Esophagus (tissue), 2 donors: ENCODE results near the gene ZNF771. TPM values are rescaled to one million over a fixed set of nuclear protein-coding genes. Genes with fewer than 3 reads are reported as not detected.
"Not testable (repeated sequence)": the region's sequence is repeated elsewhere in the genome, so short reads cannot be mapped to it uniquely, and the experiment has no call there.

Experiments used
- H3K27ac ChIP-seq, 2 donors: one replicate each; pipeline ENCODE4 v1.5.1; 2013; ENCODE audit warnings: low read depth in 2 of 2, mild to moderate bottlenecking in 2 of 2, inconsistent platforms in 1 of 2, low read length in 1 of 2, moderate library complexity in 1 of 2
- H3K27me3 ChIP-seq, 2 donors: one replicate each; pipeline ENCODE4 v1.6.1; 2013; ENCODE audit warnings: low read length in 2 of 2, control low read depth in 1 of 2, mild to moderate bottlenecking in 1 of 2; ENCODE audit not compliant: insufficient read depth in 2 of 2, control insufficient read depth in 1 of 2
- H3K36me3 ChIP-seq, 2 donors: one replicate each; pipeline ENCODE4 v1.6.1; 2013; ENCODE audit warnings: low read length in 1 of 2; ENCODE audit not compliant: control insufficient read depth in 2 of 2, insufficient read depth in 2 of 2
- H3K4me1 ChIP-seq, 2 donors: one replicate each; pipeline ENCODE4 v1.6.1; 2013; ENCODE audit warnings: low read length in 1 of 2; ENCODE audit not compliant: control insufficient read depth in 2 of 2, insufficient read depth in 2 of 2
- H3K4me3 ChIP-seq, 2 donors: one replicate each; pipeline ENCODE4 v1.5.1; 2013; ENCODE audit warnings: low read length in 2 of 2, mild to moderate bottlenecking in 2 of 2, low read depth in 1 of 2, moderate library complexity in 1 of 2
- H3K9me3 ChIP-seq, 2 donors: one replicate each; pipeline ENCODE4 v1.6.1; 2013; ENCODE audit warnings: mild to moderate bottlenecking in 2 of 2, low read depth in 1 of 2, low read length in 1 of 2, moderate library complexity in 1 of 2; ENCODE audit not compliant: control insufficient read depth in 2 of 2, insufficient read depth in 1 of 2
- WGBS, 2 donors: extraction: QIAGEN DNeasy Blood & Tissue Kit; methylation state at CpG; one replicate each; pipeline ENCODE4 v1.1.7; 2013; 5-methylcytosine and 5-hydroxymethylcytosine counted together
- polyA plus RNA-seq, 2 donors: library from polyadenylated mRNA; stranded (reverse); fragments of 200-250 nt; gene quantifications; one replicate each; pipeline ENCODE4 v1.2.3, GENCODE V29; 2013
- donor health status: healthy with polysubstance abuse.
- donor health status: Bipolar disorder and iron deficiency.

The ZNF771 gene
- polyA plus RNA-seq, 2 donors: 2.2 to 4.7 TPM

DNA sequence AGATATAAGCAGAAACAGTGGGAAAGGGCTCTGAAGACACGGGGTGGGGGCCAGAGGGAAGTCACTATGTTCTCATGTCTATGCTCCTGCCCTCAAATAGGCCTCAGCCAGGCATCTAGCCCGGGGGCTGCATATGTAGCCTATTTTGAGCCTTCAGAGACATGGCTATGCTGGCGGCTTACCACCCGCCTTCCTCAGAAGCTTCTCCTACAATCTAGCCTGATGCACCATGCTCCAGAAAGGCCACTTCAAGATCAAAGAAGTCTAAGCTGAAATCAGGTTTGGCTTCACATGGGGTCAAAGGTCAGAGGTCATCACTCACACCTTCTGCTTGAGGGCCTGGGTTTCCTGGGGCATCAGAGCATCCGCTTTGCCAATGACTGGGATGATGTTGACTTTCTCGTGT, 26.6 kb upstream of the ZNF771 start:
- Histone ChIP-seq H3K9me3 (no peaks in the 10 kb centered on the region), H3K27me3 (no peaks in the 10 kb centered on the region), H3K4me1 (peaks cover 4 to 8% of the 10 kb centered on the region in 2 donors), H3K36me3 (no peaks in the 10 kb centered on the region), H3K27ac (no peak overlapping the region), H3K4me3 (no peak overlapping the region)
- 75 to 87% methylated on average over 6 of the region's 6 CpGs for WGBS, 2 donors

DNA sequence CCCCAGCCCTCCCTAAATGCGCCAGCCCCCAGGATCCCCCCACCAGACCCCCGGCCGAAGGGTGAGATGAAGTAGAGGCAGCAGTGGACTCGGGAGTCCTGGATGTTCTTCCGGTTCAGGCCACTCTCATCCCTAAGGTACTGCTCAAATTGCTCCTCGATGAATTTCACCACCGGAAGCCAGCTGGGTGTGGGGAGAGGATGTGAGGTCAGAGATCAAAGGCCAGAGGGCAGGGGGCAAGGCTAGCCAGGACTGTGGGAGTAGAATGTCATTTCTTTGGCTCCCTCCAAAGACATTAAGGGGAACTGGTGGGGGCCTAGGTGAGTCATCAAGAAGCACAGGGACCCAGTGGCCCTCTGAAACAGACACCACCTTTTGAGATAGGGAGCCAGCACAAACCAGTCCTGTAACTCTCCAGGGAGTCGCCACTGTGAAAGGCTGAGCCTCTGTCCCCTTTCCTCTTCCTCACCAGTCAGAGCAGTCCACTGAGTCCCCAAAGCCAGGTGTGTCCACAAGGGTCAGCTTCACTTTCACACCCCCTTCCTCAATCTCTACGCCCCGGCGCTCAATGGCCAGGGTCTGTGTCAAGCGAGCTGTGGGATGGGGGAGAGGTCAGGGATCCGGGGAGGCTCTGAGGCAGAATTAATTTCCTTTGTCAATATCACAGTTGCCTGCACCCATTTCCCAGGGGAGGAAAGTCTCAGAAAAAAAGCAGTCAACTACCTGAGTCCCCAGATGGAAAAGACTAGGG, 25.9 kb upstream of the ZNF771 start:
- no peak overlapping the region for H3K4me3 ChIP-seq
- H3K27ac ChIP-seq: peak overlapping the region; percentile 9 to 11
- peaks cover 4 to 6% of the 10 kb centered on the region in 2 donors for H3K4me1 ChIP-seq
- H3K9me3 ChIP-seq: no peaks in the 10 kb centered on the region
- H3K36me3 ChIP-seq: no peaks in the 10 kb centered on the region
- 75 to 78% methylated on average over 13 of the region's 13 CpGs for WGBS, 2 donors
- H3K27me3 ChIP-seq: no peaks in the 10 kb centered on the region

DNA sequence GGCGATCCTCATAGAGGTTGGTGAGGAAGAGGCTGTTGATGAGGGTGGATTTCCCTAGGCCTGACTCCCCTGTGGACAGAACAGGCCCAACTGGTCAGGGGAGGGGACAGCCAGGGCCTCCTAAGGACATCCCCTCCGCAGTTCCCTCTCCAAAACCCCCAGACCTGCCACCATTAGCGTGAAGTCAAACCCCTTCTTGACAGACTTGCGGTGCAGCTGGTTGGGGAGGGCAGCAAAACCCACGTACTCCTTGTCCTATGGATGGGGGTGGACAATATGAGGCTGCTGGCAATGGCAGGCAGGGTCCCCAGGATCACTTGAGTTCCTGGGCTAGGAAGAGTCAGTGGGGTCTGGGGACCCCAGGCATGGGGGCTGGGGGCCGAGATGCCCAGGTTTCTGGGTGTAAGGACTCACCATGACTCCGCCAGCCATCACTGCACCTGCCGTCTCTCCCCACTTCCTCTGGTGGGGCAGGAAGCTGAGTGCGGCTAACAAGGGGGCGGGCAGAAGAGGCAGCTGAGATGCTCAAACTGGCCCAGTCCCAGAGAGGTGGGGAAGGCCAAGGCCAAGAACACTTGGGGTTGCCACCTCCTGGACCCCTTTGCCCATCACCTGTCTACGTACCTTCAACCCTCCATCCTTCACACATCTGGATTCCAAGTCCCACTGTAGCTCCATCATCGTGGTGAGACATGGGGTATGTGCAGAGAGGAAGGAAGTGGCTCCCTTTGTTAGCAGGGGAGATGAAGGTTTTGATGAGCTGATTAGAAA, 25.1 kb upstream of the ZNF771 start, which contains the start of gene SEPTIN1:
TSS of gene SEPTIN1 (minus strand) at position 451 of the 771 bp plus-strand sequence. CDS start at position 432, 19 bp downstream.
- H3K4me1 ChIP-seq: peaks cover 4 to 6% of the 10 kb centered on the region in 2 donors
- H3K36me3 ChIP-seq: no peaks in the 10 kb centered on the region
- H3K4me3 ChIP-seq: peak within 1 kb of the TSS in 1 of 2 donors; percentile 8
- H3K27me3 ChIP-seq: no peaks in the 10 kb centered on the region
- 45 to 58% methylated on average over 12 of the region's 12 CpGs for WGBS, 2 donors
- H3K9me3 ChIP-seq: no peaks in the 10 kb centered on the region
- peak within 1 kb of the TSS; percentile 15 to 38 for H3K27ac ChIP-seq

DNA sequence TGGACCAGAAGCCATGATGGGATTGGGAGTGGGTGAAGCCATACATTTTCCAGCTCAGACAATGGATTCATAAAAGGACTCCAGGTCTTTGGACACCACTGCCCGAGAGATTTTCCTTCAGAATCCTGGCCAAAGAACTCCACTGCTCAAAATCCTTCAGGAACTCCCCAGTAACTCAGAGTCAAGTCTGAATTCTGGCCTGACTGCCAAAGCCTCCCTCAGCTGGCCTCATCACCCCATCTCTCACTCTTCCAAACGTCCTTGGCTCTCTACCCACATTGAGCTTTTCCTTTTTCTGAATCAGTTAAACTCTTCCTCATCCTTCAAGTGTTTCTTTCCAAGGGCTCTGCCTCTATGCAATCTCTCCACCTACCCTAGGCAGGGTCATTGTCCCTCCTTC, 23.9 kb upstream of the ZNF771 start:
- peaks cover 4 to 6% of the 10 kb centered on the region in 2 donors for H3K4me1 ChIP-seq
- no peaks in the 10 kb centered on the region for H3K36me3 ChIP-seq
- WGBS, 2 donors: 41 to 42% methylated on average over 2 of the region's 2 CpGs
- H3K4me3 ChIP-seq: no peak overlapping the region
- H3K9me3 ChIP-seq: no peaks in the 10 kb centered on the region
- no peak overlapping the region for H3K27ac ChIP-seq
- H3K27me3 ChIP-seq: no peaks in the 10 kb centered on the region

DNA sequence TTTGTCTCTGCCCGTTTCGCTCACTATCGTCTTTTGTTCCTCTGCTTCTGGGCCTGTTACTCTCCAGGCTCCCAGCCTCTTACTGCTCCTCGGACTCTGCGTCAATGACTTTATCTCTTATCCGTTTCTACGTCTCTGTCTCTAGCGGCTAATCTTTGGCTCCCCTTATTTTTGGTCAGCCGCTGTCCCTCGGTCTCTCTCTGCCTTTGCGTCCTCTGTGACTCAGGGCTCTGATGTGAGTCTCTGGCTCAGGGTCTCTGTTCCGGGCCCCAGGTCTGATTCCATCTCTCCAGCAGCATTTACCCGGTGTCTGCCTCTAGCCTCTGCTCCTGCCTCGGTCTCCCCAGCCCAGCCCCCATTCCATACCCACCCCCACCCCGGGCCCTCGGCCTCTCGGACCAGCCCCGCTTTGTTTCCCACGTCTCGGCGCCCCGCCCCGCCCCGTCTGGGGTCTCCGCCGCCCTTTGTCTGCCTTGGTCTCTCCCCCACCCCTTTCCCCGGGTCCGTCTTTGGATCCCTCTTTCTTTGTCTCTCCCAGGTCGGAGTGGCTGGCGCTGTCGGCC, 12.7 kb upstream of the ZNF771 start:
- H3K9me3 ChIP-seq: no peaks in the 10 kb centered on the region
- H3K27ac ChIP-seq: peak overlapping the region; percentile 44 to 69
- 9 to 11% methylated on average over 28 to 31 of the region's 31 CpGs for WGBS, 2 donors
- H3K4me3 ChIP-seq: peak overlapping the region; percentile 69
- no peaks in the 10 kb centered on the region for H3K27me3 ChIP-seq
- H3K36me3 ChIP-seq: peaks cover 0 to 14% of the 10 kb centered on the region in 2 donors
- peaks cover 0 to 4% of the 10 kb centered on the region in 2 donors for H3K4me1 ChIP-seq

DNA sequence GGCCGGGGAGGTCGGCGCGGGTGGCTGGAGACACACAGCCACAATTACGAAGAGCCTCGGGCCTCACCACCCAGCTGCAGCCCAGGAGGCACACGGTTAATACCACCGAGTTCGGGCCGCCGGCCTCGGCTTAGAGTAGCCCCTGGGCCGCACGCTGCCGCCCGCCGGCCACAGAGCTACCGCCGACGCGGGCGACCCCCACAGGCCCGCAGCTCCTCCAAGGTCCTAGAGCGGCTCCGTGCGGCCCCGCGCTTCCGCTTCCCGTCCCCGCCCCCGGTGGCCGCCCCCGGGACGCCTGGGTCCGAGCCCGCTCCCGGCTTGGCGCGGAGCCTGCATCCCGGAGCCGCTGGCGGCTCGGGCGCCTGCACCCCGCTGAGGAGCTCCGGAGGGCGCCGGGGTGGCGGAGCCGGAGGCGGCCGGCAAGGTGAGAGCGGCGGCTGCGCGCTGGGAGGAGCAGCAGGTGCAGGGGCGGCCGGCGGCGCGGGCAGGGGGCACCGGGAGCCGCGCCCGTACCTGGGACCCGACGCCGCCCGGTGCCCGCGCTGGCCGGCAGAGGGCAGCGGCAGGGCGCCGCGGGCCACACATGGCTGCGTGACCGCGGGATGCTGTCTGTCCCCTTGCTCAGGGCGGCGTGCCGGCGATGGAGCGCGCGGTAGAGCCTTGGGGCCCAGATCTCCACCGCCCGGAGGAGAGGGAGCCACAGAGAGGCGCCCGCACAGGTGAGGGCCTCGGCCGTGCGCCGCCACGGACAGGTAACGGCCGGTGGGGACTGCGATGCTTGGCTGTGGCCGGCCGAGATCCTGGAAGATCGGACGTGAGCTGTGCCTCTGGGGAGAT, 12.0 kb upstream of the ZNF771 start, which contains the start of gene ZNF48:
TSS of gene ZNF48 (plus strand) at position 266 of the 837 bp plus-strand sequence. CDS start at position 641, 375 bp downstream.
- Histone ChIP-seq H3K4me1 (peaks cover 0 to 4% of the 10 kb centered on the region in 2 donors), H3K4me3 (peak within 1 kb of the TSS; percentile 69), H3K9me3 (no peaks in the 10 kb centered on the region), H3K27me3 (no peaks in the 10 kb centered on the region), H3K27ac (peak within 1 kb of the TSS; percentile 44 to 69), H3K36me3 (peaks cover 0 to 14% of the 10 kb centered on the region in 2 donors)
- 1% methylated on average over 71 to 103 of the region's 103 CpGs for WGBS, 2 donors

DNA sequence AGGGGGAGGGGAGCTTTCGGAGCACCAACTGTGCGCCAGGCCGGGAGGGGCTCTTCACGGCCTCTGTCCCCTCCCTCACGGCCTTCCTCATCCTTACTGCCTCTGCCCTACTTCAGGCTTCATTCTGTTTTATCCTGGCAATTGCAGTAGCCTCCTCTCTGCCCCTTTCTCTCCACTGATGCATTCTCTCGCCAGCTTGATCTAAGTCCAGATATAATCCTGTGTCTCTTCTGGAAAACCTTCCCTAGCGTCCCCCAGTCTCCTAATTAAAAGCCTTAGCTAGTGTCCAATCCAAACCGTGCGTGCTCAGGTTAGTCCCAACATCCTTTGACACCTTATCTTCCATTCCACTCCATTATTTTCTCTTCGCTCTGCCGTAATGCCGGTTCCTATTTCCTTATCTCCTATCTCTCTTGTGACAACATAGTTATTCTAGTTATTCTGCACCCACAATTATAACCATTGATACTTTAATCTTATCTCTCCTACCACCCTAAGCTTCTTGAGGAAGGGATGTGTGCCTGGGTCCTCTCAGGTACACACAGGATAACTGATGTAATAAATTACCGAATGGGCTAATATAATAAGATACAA, 11.3 kb upstream of the ZNF771 start:
- no peaks in the 10 kb centered on the region for H3K9me3 ChIP-seq
- H3K4me1 ChIP-seq: peaks cover 0 to 6% of the 10 kb centered on the region in 2 donors
- peak overlapping the region in 1 of 2 donors; percentile 69 for H3K27ac ChIP-seq

DNA sequence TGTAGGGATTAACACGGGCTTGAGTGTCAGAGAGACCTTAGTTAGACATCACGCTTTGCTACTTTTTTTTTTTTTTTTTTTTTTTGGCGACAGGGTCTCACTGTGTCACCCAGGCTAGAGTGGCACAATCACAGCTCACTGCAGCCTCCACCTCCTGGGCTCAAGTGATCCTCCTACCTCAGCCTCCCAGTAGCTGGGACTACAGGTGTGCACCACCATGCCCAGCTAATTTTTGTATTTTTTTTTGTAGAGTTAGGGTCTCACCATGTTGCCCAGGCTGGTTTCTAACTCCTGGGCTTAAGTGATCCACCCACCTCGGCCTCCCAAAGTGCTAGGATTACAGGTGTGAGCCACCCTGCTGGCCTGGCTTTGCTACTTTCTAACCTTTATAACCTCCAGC, 10.8 kb upstream of the ZNF771 start:
- not testable (repeated sequence) for H3K27ac ChIP-seq, H3K27me3 ChIP-seq, H3K4me1 ChIP-seq, H3K4me3 ChIP-seq, H3K9me3 ChIP-seq
- peaks cover 0 to 14% of the 10 kb centered on the region in 2 donors for H3K36me3 ChIP-seq
- WGBS, 2 donors: 66 to 79% methylated on average over 4 of the region's 4 CpGs

More for the DNA sequence above, 11.3 kb upstream of the ZNF771 start:
- Histone ChIP-seq H3K36me3 (peaks cover 0 to 14% of the 10 kb centered on the region in 2 donors), H3K27me3 (no peaks in the 10 kb centered on the region), H3K4me3 (peak overlapping the region; percentile 69)
- WGBS, 2 donors: 13 to 14% methylated on average over 12 to 13 of the region's 13 CpGs
